GM23338 (cell line): Measurements from ENCODE around the gene MAPK4. TPM values are rescaled to one million over a fixed set of nuclear protein-coding genes. Genes with fewer than 3 reads are reported as not detected.

ENCODE experiments used
- ATAC-seq: fragments of 200-7000 bp; cut with Tn5 transposase; 3 replicates; pipeline ENCODE4 v1.9.1; 2020
- DNase-seq: peaks from one replicate; pipeline ENCODE4 v3.0.0-alpha.2; 2015; ENCODE audit warnings: low spot score
- H2AFZ ChIP-seq: fragments of 200-600 bp; sonication (generic); 2 replicates; pipeline ENCODE4 v1.8.0; 2016; ENCODE audit warnings: antibody characterized with exemption, mild to moderate bottlenecking, moderate library complexity
- H3F3A ChIP-seq: fragments of 200-600 bp; sonication (generic); replicated peaks from 2 replicates; pipeline ENCODE4 v1.8.0; 2017; ENCODE audit warnings: antibody characterized with exemption, mixed run types, low read depth
- H3K27ac ChIP-seq: fragments of 200-600 bp; sonication (generic); 2 replicates; pipeline ENCODE4 v1.6.1; 2016; ENCODE audit warnings: low read depth
- H3K27me3 ChIP-seq: fragments of 200-600 bp; sonication (generic); 2 replicates; pipeline ENCODE4 v1.8.0; 2016; ENCODE audit warnings: mild to moderate bottlenecking, mixed run types, moderate library complexity; ENCODE audit not compliant: insufficient read depth
- H3K36me3 ChIP-seq: fragments of 200-600 bp; sonication (generic); 2 replicates; pipeline ENCODE4 v1.8.0; 2016; ENCODE audit warnings: mild to moderate bottlenecking; ENCODE audit not compliant: insufficient read depth
- H3K4me1 ChIP-seq: fragments of 200-600 bp; sonication (generic); 2 replicates; pipeline ENCODE4 v1.8.0; 2016; ENCODE audit warnings: mild to moderate bottlenecking, moderate library complexity; ENCODE audit not compliant: insufficient read depth
- H3K4me2 ChIP-seq: fragments of 200-600 bp; sonication (generic); 2 replicates; pipeline ENCODE4 v1.7.1; 2017; ENCODE audit warnings: mixed run types
- H3K4me3 ChIP-seq: fragments of 200-600 bp; sonication (generic); 2 replicates; pipeline ENCODE4 v1.6.1; 2016; ENCODE audit warnings: mixed run types
- H3K79me2 ChIP-seq: fragments of 200-600 bp; sonication (generic); replicated peaks from 2 replicates; pipeline ENCODE4 v1.8.0; 2017; ENCODE audit warnings: mild to moderate bottlenecking; ENCODE audit not compliant: insufficient read depth
- H3K9me2 ChIP-seq: fragments of 200-600 bp; sonication (generic); 2 replicates; pipeline ENCODE4 v1.8.0; 2017; ENCODE audit not compliant: insufficient read depth
- H4K20me1 ChIP-seq: fragments of 200-600 bp; sonication (generic); replicated peaks from 2 replicates; pipeline ENCODE4 v1.8.0; 2017; ENCODE audit warnings: mild to moderate bottlenecking; ENCODE audit not compliant: insufficient read depth
- H3K27ac Mint-ChIP-seq: 2 replicates; pipeline ENCODE4 v1.8.0; 2020; ENCODE audit warnings: inconsistent platforms, mild to moderate bottlenecking, moderate library complexity, mixed read lengths
- H3K27me3 Mint-ChIP-seq: 3 replicates; pipeline ENCODE4 v1.8.0; 2022; ENCODE audit warnings: low read depth, mild to moderate bottlenecking, moderate library complexity, mixed read lengths, inconsistent platforms; ENCODE audit not compliant: insufficient read depth, poor library complexity
- H3K36me3 Mint-ChIP-seq: 3 replicates; pipeline ENCODE4 v1.8.0; 2021; ENCODE audit warnings: low read depth, mild to moderate bottlenecking, inconsistent platforms, moderate library complexity, mixed read lengths
- H3K4me1 Mint-ChIP-seq: 3 replicates; pipeline ENCODE4 v1.8.0; 2020; ENCODE audit warnings: mild to moderate bottlenecking, inconsistent platforms, mixed read lengths
- H3K4me3 Mint-ChIP-seq: 3 replicates; pipeline ENCODE4 v1.8.0; 2021; ENCODE audit warnings: moderate library complexity, mild to moderate bottlenecking, inconsistent platforms, mixed read lengths
- H3K9me3 Mint-ChIP-seq: 3 replicates; pipeline ENCODE4 v1.8.0; 2020; ENCODE audit warnings: moderate library complexity, mild to moderate bottlenecking, inconsistent platforms, mixed read lengths
- CREB1 ChIP-seq: fragments of 250-450 bp; sonication (Bioruptor Pico); IDR thresholded peaks from 2 replicates; pipeline ENCODE4 v1.5.0; 2020; ENCODE audit warnings: low read depth, mild to moderate bottlenecking, moderate library complexity
- CTCF ChIP-seq, 2 experiments: fragments of 200-600 bp in 1 of 2; sonication (generic) in 1 of 2; conservative IDR thresholded peaks; 2 replicates each; pipeline versions ENCODE4 v1.5.1 to v1.6.1; 2016 to 2017; ENCODE audit warnings: antibody characterized with exemption in 2 of 2, low read depth in 2 of 2, mild to moderate bottlenecking in 2 of 2, moderate library complexity in 1 of 2
- ETS1 ChIP-seq: IDR thresholded peaks from 2 replicates; pipeline ENCODE4 v1.6.1; 2016; ENCODE audit warnings: antibody characterized with exemption
- EZH2 ChIP-seq: fragments of 200-600 bp; sonication (generic); IDR thresholded peaks from one replicate; pipeline ENCODE4 v1.8.0; 2017; ENCODE audit warnings: antibody characterized with exemption, mild to moderate bottlenecking, low read depth; ENCODE audit not compliant: unreplicated experiment
- EZH2phosphoT487 ChIP-seq: fragments of 200-600 bp; sonication (generic); IDR thresholded peaks from one replicate; pipeline ENCODE4 v1.8.1; 2018; ENCODE audit warnings: antibody characterized with exemption; ENCODE audit not compliant: unreplicated experiment
- JUNB ChIP-seq: IDR thresholded peaks from one replicate; pipeline ENCODE4 v1.6.1; 2016; ENCODE audit warnings: antibody characterized with exemption; ENCODE audit not compliant: unreplicated experiment
- NANOG ChIP-seq: IDR thresholded peaks from 2 replicates; pipeline ENCODE4 v1.6.1; 2016; ENCODE audit warnings: antibody characterized with exemption, borderline replicate concordance
- POLR2AphosphoS5 ChIP-seq: IDR thresholded peaks from 2 replicates; pipeline ENCODE4 v1.6.1; 2016; ENCODE audit warnings: antibody characterized with exemption, low read depth
- REST ChIP-seq: IDR thresholded peaks from one replicate; pipeline ENCODE4 v1.6.1; 2018; ENCODE audit warnings: antibody characterized with exemption; ENCODE audit not compliant: unreplicated experiment
- STAT1 ChIP-seq: IDR thresholded peaks from one replicate; pipeline ENCODE4 v1.6.1; 2016; ENCODE audit warnings: antibody characterized with exemption; ENCODE audit not compliant: unreplicated experiment
- ZNF114 ChIP-seq: fragments of 250-450 bp; sonication (Bioruptor Pico); IDR thresholded peaks from 2 replicates; pipeline ENCODE4 v1.5.0; 2020; ENCODE audit warnings: mild to moderate bottlenecking, moderate library complexity
- ZNF331 ChIP-seq: fragments of 250-450 bp; sonication (Bioruptor Pico); IDR thresholded peaks from 2 replicates; pipeline ENCODE4 v1.5.0; 2020; ENCODE audit warnings: low read depth, mild to moderate bottlenecking, moderate library complexity
- polyA plus RNA-seq: library from polyadenylated mRNA; unstranded; fragments of >200 nt; fragmentation: Nextera tagmentation; extraction: Ambion mirVana; gene quantifications from 2 replicates; pipeline ENCODE4 v1.2.1, GENCODE V29; 2016
- total RNA-seq: library from RNA; depleted of rRNA; stranded (reverse); fragments of >200 nt; shearing (Covaris generic); gene quantifications from 2 replicates; pipeline ENCODE4 v1.2.3, GENCODE V29; 2014
- TF ChIP-seq, protein P1 (sequence below): fragments of 250-450 bp; sonication (Bioruptor Pico); IDR thresholded peaks from 2 replicates; pipeline ENCODE4 v1.5.0; 2020; ENCODE audit warnings: mild to moderate bottlenecking, moderate library complexity

The MAPK4 gene
- total and polyA plus RNA-seq, 2 experiments from 2014 or later = 1.3 to 4.4 TPM

DNA sequence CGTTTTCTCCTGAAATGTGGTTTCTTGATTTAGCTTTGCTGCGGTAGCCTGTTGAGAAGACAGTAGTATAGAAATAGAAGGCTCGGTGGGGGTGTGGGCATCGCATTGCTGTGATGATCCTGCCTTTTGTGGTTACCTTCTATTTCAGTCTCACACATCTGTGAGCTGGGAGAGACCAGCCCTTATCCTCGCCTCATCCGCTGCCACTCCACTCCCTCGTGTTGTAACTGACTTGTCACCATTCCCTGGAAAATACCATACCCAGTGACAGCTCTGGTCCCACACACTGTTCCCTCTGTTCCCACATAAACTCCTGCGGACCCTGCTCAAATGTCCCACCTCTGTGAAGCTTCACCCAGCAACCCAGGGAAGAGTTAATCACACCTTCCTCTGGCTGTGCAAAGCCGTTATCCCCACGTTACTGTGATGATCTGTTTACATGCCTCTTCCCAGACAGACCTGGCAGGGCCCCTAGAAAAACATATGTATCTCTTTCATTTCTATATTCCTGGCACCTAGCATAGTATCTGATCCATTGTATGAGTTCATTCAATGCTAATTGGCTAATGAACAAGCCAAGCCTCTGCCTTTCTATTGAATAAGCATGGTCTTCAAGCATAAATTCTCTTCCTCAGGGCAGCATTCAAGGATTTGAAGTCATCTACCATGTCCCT is 114.6 kb downstream of the MAPK4 start:
- Histone ChIP-seq H3F3A (no peaks in the 10 kb centered on the region), H3K27ac (no peak overlapping the region), H3K4me1 (no peaks in the 10 kb centered on the region), H3K36me3 (no peaks in the 10 kb centered on the region), H4K20me1 (no peaks in the 10 kb centered on the region), H3K4me2 (no peak overlapping the region), H3K27me3 (no peaks in the 10 kb centered on the region), H3K4me3 (no peak overlapping the region), H2AFZ (no peak overlapping the region), H3K79me2 (no peaks in the 10 kb centered on the region), H3K9me2 (0 out of 2 replicates have a peak, but pooled peaks cover 5% of the 10 kb centered on the region)
- Mint-ChIP-seq H3K36me3 (peaks cover 7% of the 10 kb centered on the region; the same call in 2 of the 3 replicates), H3K27ac (no peak overlapping the region), H3K27me3 (peaks cover 3% of the 10 kb centered on the region), H3K4me1 (no peaks in the 10 kb centered on the region; the same call in 2 of the 3 replicates), H3K9me3 (peaks cover 12% of the 10 kb centered on the region), H3K4me3 (no peak overlapping the region)
- no peak for TF ChIP-seq REST
- TF ChIP-seq CREB1 = no peak
- no peak for TF ChIP-seq POLR2AphosphoS5
- TF ChIP-seq JUNB = no peak
- no peak for TF ChIP-seq ETS1
- no peak for TF ChIP-seq NANOG
- TF ChIP-seq EZH2phosphoT487 = no peak
- no peak for TF ChIP-seq STAT1
- TF ChIP-seq ZNF114 (CRISPR knock-in tag) = no peak
- TF ChIP-seq ZNF331 (CRISPR knock-in tag) = no peak
- no peak for TF ChIP-seq CTCF (conservative IDR thresholded peaks at IDR 0.05; ENCODE audit: low read depth in 2 of 2)
- TF ChIP-seq EZH2 = no peak
- TF ChIP-seq, protein P1, sequence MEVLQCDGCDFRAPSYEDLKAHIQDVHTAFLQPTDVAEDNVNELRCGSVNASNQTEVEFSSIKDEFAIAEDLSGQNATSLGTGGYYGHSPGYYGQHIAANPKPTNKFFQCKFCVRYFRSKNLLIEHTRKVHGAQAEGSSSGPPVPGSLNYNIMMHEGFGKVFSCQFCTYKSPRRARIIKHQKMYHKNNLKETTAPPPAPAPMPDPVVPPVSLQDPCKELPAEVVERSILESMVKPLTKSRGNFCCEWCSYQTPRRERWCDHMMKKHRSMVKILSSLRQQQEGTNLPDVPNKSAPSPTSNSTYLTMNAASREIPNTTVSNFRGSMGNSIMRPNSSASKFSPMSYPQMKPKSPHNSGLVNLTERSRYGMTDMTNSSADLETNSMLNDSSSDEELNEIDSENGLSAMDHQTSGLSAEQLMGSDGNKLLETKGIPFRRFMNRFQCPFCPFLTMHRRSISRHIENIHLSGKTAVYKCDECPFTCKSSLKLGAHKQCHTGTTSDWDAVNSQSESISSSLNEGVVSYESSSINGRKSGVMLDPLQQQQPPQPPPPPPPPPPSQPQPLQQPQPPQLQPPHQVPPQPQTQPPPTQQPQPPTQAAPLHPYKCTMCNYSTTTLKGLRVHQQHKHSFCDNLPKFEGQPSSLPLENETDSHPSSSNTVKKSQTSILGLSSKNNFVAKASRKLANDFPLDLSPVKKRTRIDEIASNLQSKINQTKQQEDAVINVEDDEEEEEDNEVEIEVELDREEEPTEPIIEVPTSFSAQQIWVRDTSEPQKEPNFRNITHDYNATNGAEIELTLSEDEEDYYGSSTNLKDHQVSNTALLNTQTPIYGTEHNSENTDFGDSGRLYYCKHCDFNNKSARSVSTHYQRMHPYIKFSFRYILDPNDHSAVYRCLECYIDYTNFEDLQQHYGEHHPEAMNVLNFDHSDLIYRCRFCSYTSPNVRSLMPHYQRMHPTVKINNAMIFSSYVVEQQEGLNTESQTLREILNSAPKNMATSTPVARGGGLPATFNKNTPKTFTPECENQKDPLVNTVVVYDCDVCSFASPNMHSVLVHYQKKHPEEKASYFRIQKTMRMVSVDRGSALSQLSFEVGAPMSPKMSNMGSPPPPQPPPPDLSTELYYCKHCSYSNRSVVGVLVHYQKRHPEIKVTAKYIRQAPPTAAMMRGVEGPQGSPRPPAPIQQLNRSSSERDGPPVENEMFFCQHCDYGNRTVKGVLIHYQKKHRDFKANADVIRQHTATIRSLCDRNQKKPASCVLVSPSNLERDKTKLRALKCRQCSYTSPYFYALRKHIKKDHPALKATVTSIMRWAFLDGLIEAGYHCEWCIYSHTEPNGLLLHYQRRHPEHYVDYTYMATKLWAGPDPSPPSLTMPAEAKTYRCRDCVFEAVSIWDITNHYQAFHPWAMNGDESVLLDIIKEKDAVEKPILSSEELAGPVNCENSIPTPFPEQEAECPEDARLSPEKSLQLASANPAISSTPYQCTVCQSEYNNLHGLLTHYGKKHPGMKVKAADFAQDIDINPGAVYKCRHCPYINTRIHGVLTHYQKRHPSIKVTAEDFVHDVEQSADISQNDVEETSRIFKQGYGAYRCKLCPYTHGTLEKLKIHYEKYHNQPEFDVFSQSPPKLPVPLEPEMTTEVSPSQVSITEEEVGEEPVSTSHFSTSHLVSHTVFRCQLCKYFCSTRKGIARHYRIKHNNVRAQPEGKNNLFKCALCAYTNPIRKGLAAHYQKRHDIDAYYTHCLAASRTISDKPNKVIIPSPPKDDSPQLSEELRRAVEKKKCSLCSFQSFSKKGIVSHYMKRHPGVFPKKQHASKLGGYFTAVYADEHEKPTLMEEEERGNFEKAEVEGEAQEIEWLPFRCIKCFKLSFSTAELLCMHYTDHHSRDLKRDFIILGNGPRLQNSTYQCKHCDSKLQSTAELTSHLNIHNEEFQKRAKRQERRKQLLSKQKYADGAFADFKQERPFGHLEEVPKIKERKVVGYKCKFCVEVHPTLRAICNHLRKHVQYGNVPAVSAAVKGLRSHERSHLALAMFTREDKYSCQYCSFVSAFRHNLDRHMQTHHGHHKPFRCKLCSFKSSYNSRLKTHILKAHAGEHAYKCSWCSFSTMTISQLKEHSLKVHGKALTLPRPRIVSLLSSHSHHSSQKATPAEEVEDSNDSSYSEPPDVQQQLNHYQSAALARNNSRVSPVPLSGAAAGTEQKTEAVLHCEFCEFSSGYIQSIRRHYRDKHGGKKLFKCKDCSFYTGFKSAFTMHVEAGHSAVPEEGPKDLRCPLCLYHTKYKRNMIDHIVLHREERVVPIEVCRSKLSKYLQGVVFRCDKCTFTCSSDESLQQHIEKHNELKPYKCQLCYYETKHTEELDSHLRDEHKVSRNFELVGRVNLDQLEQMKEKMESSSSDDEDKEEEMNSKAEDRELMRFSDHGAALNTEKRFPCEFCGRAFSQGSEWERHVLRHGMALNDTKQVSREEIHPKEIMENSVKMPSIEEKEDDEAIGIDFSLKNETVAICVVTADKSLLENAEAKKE (CRISPR knock-in tag) = no peak
- ATAC-seq = no peak
- DNase-seq = no peak
